ENCODE measurements around the gene HORMAD2.
"Not testable (repeated sequence)": the region's sequence is repeated elsewhere in the genome, so short reads cannot be mapped to it uniquely, and the experiment has no call there.

The HORMAD2 gene

GRCh38 chr22:30057375-30057774, 22.9 kb upstream of the HORMAD2 start:
- FAIRE-seq = no peak

- FAIRE-seq = not testable (repeated sequence)
Observed at GRCh38 chr22:30059346-30060020, 20.8 kb upstream of the HORMAD2 start.

- not testable (repeated sequence) for FAIRE-seq
Observed at GRCh38 chr22:30061094-30061493, 19.2 kb upstream of the HORMAD2 start.

GRCh38 chr22:30062259-30062658, 18.0 kb upstream of the HORMAD2 start:
- no peak for FAIRE-seq

GRCh38 chr22:30062950-30063349, 17.3 kb upstream of the HORMAD2 start:
- FAIRE-seq = no peak

GRCh38 chr22:30064172-30064571, 16.1 kb upstream of the HORMAD2 start:
- peak; percentile 17 for FAIRE-seq

GRCh38 chr22:30073743-30074142, 6.5 kb upstream of the HORMAD2 start:
- FAIRE-seq = no peak

GRCh38 chr22:30074147-30074546, 6.1 kb upstream of the HORMAD2 start:
- FAIRE-seq = no peak

GRCh38 chr22:30074994-30075393, 5.3 kb upstream of the HORMAD2 start:
- FAIRE-seq = no peak

GRCh38 chr22:30077279-30077880, 2.9 kb upstream of the HORMAD2 start:
- peak; percentile 49 for FAIRE-seq

- FAIRE-seq = no peak
Observed at GRCh38 chr22:30078320-30079311, 1.6 kb upstream of the HORMAD2 start.

GRCh38 chr22:30080805-30081204, 541 bp downstream of the HORMAD2 start:
- FAIRE-seq = no peak

- FAIRE-seq = no peak
Observed at GRCh38 chr22:30086496-30086895, 6.2 kb downstream of the HORMAD2 start.

GRCh38 chr22:30087037-30087436, 6.8 kb downstream of the HORMAD2 start:
- not testable (repeated sequence) for FAIRE-seq

GRCh38 chr22:30087611-30088010, 7.3 kb downstream of the HORMAD2 start:
- FAIRE-seq = no peak

GRCh38 chr22:30088468-30088867, 8.2 kb downstream of the HORMAD2 start:
- FAIRE-seq = no peak

GRCh38 chr22:30089655-30089974, 9.4 kb downstream of the HORMAD2 start:
- no peak for FAIRE-seq

GRCh38 chr22:30092686-30093085, 12.4 kb downstream of the HORMAD2 start:
- FAIRE-seq = no peak

- FAIRE-seq = no peak
Observed at GRCh38 chr22:30094804-30095203, 14.5 kb downstream of the HORMAD2 start.

- no peak for FAIRE-seq
Observed at GRCh38 chr22:30097861-30098260, 17.6 kb downstream of the HORMAD2 start.

GRCh38 chr22:30100770-30101169, 20.5 kb downstream of the HORMAD2 start:
- FAIRE-seq = not testable (repeated sequence)

GRCh38 chr22:30104501-30105156, 24.4 kb downstream of the HORMAD2 start:
- FAIRE-seq = peak; percentile 74

- FAIRE-seq = no peak
Observed at GRCh38 chr22:30105483-30105882, 25.2 kb downstream of the HORMAD2 start.
